AG04449 (cell line): ENCODE results near the gene PRSS38.

ENCODE experiments used
- CTCF ChIA-PET: fragments of 350-600 bp; formaldehyde crosslinking; extraction: SDS; loops from one replicate; lab custom pipeline; 2021; ENCODE audit warnings: antibody characterized with exemption; lab: Yijun Ruan, JAX
- POLR2A ChIA-PET: fragments of 400-600, 350-600 bp; formaldehyde crosslinking; extraction: SDS; loops from one replicate; lab custom pipeline; 2020; ENCODE audit warnings: antibody characterized with exemption, inconsistent platforms; lab: Yijun Ruan, JAX
- DNase-seq: peaks from one replicate; pipeline ENCODE4 v3.0.0-alpha.2; 2010; ENCODE audit warnings: low read depth, low spot score
- H3K4me3 ChIP-seq: 2 replicates; pipeline ENCODE4 v1.5.1; 2011; ENCODE audit warnings: low read depth, mild to moderate bottlenecking, control low read depth, low read length
- TF ChIP-seq, protein P1 (sequence below): IDR thresholded peaks from one replicate; pipeline ENCODE4 v1.5.1; 2011; ENCODE audit warnings: mild to moderate bottlenecking, moderate library complexity, low read length, control low read depth, inconsistent platforms; ENCODE audit not compliant: insufficient read depth; ENCODE audit errors: missing control alignments

The PRSS38 gene

DNA sequence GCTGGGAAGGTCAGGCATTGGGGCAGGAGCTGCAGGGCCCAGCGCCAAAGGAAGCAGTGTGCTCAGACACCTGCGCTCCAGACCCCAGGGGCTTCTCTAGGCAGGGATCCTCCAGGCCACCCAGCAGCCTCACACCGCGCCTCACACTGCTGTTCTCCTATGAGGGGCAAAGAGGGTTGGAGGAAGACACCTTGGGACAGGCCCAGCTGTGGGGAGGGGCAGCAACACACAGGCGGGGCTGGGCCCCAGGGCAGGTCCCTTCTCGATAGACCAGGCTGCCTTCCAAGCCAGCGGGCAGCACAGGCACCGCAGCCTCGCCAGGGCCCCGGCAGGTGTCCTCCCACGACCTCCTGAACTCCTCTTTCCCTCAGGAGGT is 20.7 kb upstream of the PRSS38 start:
- POLR2A ChIA-PET, result interaction anchor here (1.1 to 2.7 kb wide), 7 partner anchors 11 to 155 kb away, joined by 3 to 18 read pairs (median 6); partner anchors contain the start of gene WNT9A
- TF ChIP-seq, protein P1, sequence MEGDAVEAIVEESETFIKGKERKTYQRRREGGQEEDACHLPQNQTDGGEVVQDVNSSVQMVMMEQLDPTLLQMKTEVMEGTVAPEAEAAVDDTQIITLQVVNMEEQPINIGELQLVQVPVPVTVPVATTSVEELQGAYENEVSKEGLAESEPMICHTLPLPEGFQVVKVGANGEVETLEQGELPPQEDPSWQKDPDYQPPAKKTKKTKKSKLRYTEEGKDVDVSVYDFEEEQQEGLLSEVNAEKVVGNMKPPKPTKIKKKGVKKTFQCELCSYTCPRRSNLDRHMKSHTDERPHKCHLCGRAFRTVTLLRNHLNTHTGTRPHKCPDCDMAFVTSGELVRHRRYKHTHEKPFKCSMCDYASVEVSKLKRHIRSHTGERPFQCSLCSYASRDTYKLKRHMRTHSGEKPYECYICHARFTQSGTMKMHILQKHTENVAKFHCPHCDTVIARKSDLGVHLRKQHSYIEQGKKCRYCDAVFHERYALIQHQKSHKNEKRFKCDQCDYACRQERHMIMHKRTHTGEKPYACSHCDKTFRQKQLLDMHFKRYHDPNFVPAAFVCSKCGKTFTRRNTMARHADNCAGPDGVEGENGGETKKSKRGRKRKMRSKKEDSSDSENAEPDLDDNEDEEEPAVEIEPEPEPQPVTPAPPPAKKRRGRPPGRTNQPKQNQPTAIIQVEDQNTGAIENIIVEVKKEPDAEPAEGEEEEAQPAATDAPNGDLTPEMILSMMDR, result no peak
- CTCF ChIA-PET, result interaction anchor here (0.9 to 1.5 kb wide), 2 partner anchors 15 to 36 kb away, joined by 3 to 4 read pairs; no protein-coding TSS in a partner anchor
- no peak for DNase-seq
- peak overlapping the region; percentile 34 for H3K4me3 ChIP-seq

DNA sequence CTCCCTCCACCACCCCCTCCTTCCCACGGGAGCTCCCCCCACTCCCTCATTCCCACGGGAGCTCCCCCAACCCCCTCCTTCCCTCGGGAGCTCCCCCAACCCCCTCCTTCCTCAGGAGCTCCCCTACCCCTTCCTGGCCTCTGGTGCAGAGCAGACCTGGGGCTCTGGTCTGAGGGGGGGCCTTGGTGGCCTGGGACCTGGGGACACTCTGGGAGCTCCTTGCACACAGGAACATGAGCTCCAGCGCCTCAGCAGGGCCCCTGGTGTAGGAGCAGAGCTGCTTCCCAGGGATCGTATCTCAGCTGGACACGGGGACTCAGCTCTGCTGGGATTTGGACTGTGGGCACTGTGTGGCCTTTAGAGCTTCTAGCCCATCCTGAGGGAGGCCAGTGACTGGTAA is 19.7 kb upstream of the PRSS38 start:
- CTCF ChIA-PET, result interaction anchor here (1.3 kb wide), 1 partner anchor 66 kb away, joined by 3 read pairs; no protein-coding TSS in a partner anchor
- no peak overlapping the region for H3K4me3 ChIP-seq
- POLR2A ChIA-PET, result interaction anchor here (0.9 kb wide), 1 partner anchor 10 kb away, joined by 3 read pairs; no protein-coding TSS in a partner anchor
- TF ChIP-seq, protein P1, result no peak
- DNase-seq, result no peak

DNA sequence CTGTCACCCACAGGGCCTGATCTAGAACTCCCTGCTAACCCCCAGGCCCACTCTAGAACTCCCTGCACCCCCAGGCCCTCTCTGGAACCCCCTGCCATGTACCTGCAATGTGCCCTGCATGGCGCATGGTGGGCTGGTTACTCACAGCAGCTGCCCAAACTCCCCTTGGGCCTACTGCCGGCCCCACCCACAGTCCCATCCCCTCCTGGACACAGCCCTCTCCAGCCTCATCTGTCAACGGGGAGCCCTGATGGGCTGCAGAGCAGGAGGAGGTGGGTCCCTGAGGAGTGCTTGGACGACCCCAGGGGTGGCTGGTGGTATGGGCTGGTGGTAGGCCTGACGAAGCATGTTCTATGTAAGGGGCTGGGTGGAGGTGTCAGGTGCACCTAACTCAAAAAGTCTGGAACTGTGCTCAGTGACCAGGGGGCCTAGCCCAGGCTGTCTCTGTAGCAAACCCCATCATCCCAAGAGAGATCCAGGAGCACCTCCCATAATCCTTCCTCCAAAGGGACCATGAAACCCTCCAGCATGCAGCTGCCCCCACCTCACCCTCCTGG is 19.0 kb upstream of the PRSS38 start:
- no peak overlapping the region for H3K4me3 ChIP-seq
- TF ChIP-seq, protein P1, result no peak
- no peak for DNase-seq
- ChIA-PET CTCF (interaction anchor here (1.3 kb wide), 1 partner anchor 66 kb away, joined by 3 read pairs; no protein-coding TSS in a partner anchor), POLR2A (no interaction called here)

DNA sequence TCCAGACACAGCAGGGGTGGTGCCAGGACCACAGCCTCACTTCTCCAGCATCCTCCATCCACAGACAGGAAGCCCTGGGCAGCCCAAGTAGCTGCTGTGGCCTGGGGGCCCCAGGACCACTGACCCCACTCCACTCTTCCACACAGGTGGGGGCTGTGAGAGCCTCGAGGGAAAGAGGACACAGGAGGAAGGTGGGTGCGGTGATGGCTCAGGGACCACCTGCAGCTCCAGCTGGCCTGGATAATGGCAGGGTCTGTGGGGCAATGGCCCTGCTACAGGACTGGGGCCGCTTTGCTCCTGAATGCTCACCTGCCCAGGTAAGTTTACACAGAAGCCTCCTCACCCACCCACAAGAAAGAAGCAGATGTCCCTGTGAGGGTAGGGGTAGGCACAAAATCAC is 18.3 kb upstream of the PRSS38 start:
- ChIA-PET CTCF (no interaction called here), POLR2A (no interaction called here)
- TF ChIP-seq, protein P1, result no peak
- no peak for DNase-seq
- H3K4me3 ChIP-seq, result no peak overlapping the region

DNA sequence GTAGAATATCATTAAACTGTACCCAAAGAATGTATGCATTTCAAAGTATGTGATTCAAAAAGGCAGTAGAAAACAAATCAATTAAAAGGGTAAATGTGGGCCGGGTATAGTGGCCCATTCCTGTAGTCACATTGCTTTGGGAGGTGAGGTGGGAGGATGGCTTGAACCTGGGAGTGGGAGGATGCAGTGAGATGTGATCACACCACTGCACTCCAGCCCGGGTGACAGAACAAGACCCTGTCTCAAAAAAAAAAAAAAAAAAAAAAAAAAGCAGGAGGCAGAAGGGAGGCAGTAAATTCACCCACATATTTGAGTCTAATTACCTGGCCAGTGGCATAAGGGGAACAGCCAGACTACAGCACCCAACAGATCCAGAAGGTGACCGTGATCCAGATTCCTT is 17.9 kb upstream of the PRSS38 start:
- POLR2A ChIA-PET, result no interaction called here
- TF ChIP-seq, protein P1, result no peak
- CTCF ChIA-PET, result no interaction called here
- DNase-seq, result no peak
- no peak overlapping the region for H3K4me3 ChIP-seq

DNA sequence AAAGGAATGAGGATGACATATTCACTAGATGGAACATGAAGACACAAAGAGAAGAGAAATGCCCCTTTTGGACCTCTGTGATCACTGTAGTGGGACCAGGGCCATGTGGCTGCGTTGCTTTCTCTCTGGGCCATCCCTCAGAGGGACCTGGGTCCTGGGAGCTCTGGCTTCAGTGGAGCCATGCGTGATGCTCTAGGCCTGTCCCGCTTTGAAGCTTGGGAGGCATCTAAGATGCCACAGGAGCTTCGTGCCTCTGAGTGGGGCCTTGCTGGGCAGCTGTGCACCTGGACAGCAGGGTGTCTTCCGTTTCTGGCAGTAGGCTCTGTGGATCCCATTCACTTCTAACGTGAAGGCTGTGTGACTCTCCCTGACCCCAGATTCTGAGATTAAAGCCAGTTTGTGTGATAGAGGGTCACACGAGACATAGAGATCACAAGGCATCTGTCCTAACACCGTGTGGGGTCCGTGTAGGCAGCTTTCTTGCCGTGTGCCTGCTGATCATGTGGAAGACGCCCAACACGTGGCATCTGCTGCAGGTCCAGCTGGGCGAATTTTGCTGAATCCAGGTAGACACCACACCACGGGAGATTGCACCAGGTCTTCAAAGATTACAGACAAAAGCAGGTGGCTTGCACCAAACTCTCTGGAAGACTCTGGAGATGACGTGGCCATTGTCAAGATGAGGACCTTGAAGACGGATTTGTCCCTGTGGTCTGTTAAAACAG is 17.2 kb upstream of the PRSS38 start:
- TF ChIP-seq, protein P1, result no peak
- H3K4me3 ChIP-seq, result no peak overlapping the region
- ChIA-PET CTCF (no interaction called here), POLR2A (no interaction called here)
- DNase-seq, result no peak
